OCI-LY1 (cell line): ENCODE results near the gene CAV3.

Source experiments
- H2AFZ ChIP-seq: fragments of 200-600 bp; sonication (generic), shearing (Covaris generic); 2 replicates; pipeline ENCODE4 v1.6.0; 2014; ENCODE audit warnings: antibody characterized with exemption, mild to moderate bottlenecking, low read length
- H3F3A ChIP-seq: fragments of 200-600 bp; sonication (generic), shearing (Covaris generic); 2 replicates; pipeline ENCODE4 v1.6.0; 2014; ENCODE audit warnings: mild to moderate bottlenecking, antibody characterized with exemption, low read length, moderate library complexity; ENCODE audit not compliant: insufficient read depth
- H3K27ac ChIP-seq: fragments of 200-600 bp; sonication (generic); 2 replicates; pipeline ENCODE4 v1.5.1; 2014; ENCODE audit warnings: low read length, mixed run types, mild to moderate bottlenecking, low read depth; ENCODE audit not compliant: poor library complexity, severe bottlenecking
- H3K27me3 ChIP-seq: fragments of 200-600 bp; sonication (generic); 2 replicates; pipeline ENCODE4 v1.6.0; 2014; ENCODE audit warnings: antibody characterized with exemption, mild to moderate bottlenecking, low read length, moderate library complexity; ENCODE audit not compliant: insufficient read depth
- H3K36me3 ChIP-seq: fragments of 200-600 bp; sonication (generic); 2 replicates; pipeline ENCODE4 v1.6.1; 2014; ENCODE audit warnings: mild to moderate bottlenecking, antibody characterized with exemption, low read length, moderate library complexity, mixed read lengths; ENCODE audit not compliant: insufficient read depth
- H3K4me1 ChIP-seq: fragments of 200-600 bp; sonication (generic); 2 replicates; pipeline ENCODE4 v1.5.1; 2014; ENCODE audit warnings: mild to moderate bottlenecking, low read length, moderate library complexity; ENCODE audit not compliant: insufficient read depth, severe bottlenecking
- H3K4me2 ChIP-seq: fragments of 200-600 bp; sonication (generic), shearing (Covaris generic); 2 replicates; pipeline ENCODE4 v1.6.1; 2014; ENCODE audit warnings: low read length
- H3K4me3 ChIP-seq: fragments of 200-600 bp; sonication (generic); 2 replicates; pipeline ENCODE4 v1.5.1; 2014; ENCODE audit warnings: low read length, low read depth, mild to moderate bottlenecking, mixed read lengths; ENCODE audit not compliant: poor library complexity, severe bottlenecking
- H3K79me2 ChIP-seq: fragments of 200-600 bp; shearing (Covaris generic); 2 replicates; pipeline ENCODE4 v1.6.1; 2016; ENCODE audit warnings: mixed run types, low read length, mixed read lengths; ENCODE audit not compliant: insufficient read depth
- H3K9ac ChIP-seq: fragments of 200-600 bp; sonication (generic), shearing (Covaris generic); 2 replicates; pipeline ENCODE4 v1.6.1; 2014; ENCODE audit warnings: mild to moderate bottlenecking, low read length, mixed read lengths
- H3K9me2 ChIP-seq: fragments of 200-600 bp; sonication (generic), shearing (Covaris generic); 2 replicates; pipeline ENCODE4 v1.6.1; 2014; ENCODE audit warnings: low read depth, mild to moderate bottlenecking, low read length, mixed read lengths
- H3K9me3 ChIP-seq: fragments of 200-600 bp; shearing (Covaris generic); 2 replicates; pipeline ENCODE4 v1.6.1; 2014; ENCODE audit warnings: low read length, mixed read lengths
- H4K20me1 ChIP-seq: fragments of 200-600 bp; sonication (generic), shearing (Covaris generic); 2 replicates; pipeline ENCODE4 v1.6.0; 2016; ENCODE audit warnings: mild to moderate bottlenecking, low read length; ENCODE audit not compliant: insufficient read depth
- EZH2 ChIP-seq: fragments of 200-600 bp; sonication (generic), shearing (Covaris generic); IDR thresholded peaks from 2 replicates; pipeline ENCODE4 v1.8.0; 2017; ENCODE audit warnings: borderline replicate concordance, mixed run types, mild to moderate bottlenecking, antibody characterized with exemption, low read length, moderate library complexity, mixed read lengths
- TF ChIP-seq, protein P1 (sequence below): fragments of 200-600 bp; sonication (generic), shearing (Covaris generic); IDR thresholded peaks from 2 replicates; pipeline ENCODE4 v1.5.1; 2017; ENCODE audit warnings: mild to moderate bottlenecking, antibody characterized with exemption, low read length, moderate library complexity, mixed read lengths

Gene CAV3

DNA sequence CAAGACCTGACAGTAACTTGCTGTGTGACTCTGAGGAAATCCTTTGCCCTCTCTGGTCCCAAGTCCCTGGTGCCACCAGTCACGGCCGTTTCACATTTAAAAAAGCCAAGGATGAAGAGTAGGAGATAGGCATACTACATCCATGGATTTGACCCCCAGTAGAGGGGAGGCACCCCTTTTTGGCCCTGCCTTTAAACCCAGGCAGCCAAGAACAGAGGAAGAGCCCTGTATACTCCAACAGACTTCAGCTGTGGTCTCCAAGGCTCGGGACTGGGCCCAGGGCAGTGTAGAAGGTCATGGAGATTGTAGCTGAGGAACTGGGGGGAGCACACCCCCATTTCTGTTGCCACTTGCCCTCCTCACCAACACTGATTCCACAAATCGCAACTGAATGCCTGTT is 3.7 kb downstream of the CAV3 start:
- no peak overlapping the region for H3K4me3 ChIP-seq
- no peak overlapping the region for H3K9ac ChIP-seq
- TF ChIP-seq, protein P1, sequence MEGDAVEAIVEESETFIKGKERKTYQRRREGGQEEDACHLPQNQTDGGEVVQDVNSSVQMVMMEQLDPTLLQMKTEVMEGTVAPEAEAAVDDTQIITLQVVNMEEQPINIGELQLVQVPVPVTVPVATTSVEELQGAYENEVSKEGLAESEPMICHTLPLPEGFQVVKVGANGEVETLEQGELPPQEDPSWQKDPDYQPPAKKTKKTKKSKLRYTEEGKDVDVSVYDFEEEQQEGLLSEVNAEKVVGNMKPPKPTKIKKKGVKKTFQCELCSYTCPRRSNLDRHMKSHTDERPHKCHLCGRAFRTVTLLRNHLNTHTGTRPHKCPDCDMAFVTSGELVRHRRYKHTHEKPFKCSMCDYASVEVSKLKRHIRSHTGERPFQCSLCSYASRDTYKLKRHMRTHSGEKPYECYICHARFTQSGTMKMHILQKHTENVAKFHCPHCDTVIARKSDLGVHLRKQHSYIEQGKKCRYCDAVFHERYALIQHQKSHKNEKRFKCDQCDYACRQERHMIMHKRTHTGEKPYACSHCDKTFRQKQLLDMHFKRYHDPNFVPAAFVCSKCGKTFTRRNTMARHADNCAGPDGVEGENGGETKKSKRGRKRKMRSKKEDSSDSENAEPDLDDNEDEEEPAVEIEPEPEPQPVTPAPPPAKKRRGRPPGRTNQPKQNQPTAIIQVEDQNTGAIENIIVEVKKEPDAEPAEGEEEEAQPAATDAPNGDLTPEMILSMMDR: no peak
- TF ChIP-seq EZH2: no peak
- H3K27me3 ChIP-seq: peaks cover 5% of the 10 kb centered on the region; the same call in 1 of the 2 replicates
- no peak overlapping the region for H3K4me2 ChIP-seq
- no peaks in the 10 kb centered on the region for H3K79me2 ChIP-seq
- no peaks in the 10 kb centered on the region for H4K20me1 ChIP-seq
- H3K9me2 ChIP-seq: no peaks in the 10 kb centered on the region
- no peaks in the 10 kb centered on the region for H3F3A ChIP-seq
- no peak overlapping the region for H2AFZ ChIP-seq
- no peaks in the 10 kb centered on the region for H3K36me3 ChIP-seq
- no peaks in the 10 kb centered on the region for H3K9me3 ChIP-seq
- H3K4me1 ChIP-seq: no peaks in the 10 kb centered on the region
- no peak overlapping the region for H3K27ac ChIP-seq

- Histone ChIP-seq H3K27ac (no peak overlapping the region), H3K9me3 (no peaks in the 10 kb centered on the region), H2AFZ (no peak overlapping the region), H3K4me2 (no peak overlapping the region), H3K9ac (no peak overlapping the region), H3K9me2 (no peaks in the 10 kb centered on the region), H4K20me1 (no peaks in the 10 kb centered on the region), H3K4me1 (no peaks in the 10 kb centered on the region), H3K79me2 (no peaks in the 10 kb centered on the region), H3K4me3 (no peak overlapping the region), H3K27me3 (peaks cover 5% of the 10 kb centered on the region; the same call in 1 of the 2 replicates), H3F3A (no peaks in the 10 kb centered on the region), H3K36me3 (no peaks in the 10 kb centered on the region)
- TF ChIP-seq EZH2: no peak
- TF ChIP-seq, protein P1: no peak
These were observed 4.2 kb downstream of the CAV3 start for GRCh38 chr3:8737823-8738222.

GRCh38 chr3:8738639-8739038 is 5.0 kb downstream of the CAV3 start:
- TF ChIP-seq, protein P1: no peak
- no peak for TF ChIP-seq EZH2
- H4K20me1 ChIP-seq: no peaks in the 10 kb centered on the region
- H3K79me2 ChIP-seq: no peaks in the 10 kb centered on the region
- H3K4me1 ChIP-seq: no peaks in the 10 kb centered on the region
- no peak overlapping the region for H3K4me2 ChIP-seq
- H2AFZ ChIP-seq: no peak overlapping the region
- H3K9me2 ChIP-seq: no peaks in the 10 kb centered on the region
- H3K9me3 ChIP-seq: no peaks in the 10 kb centered on the region
- H3K9ac ChIP-seq: no peak overlapping the region
- peaks cover 5% of the 10 kb centered on the region; the same call in 1 of the 2 replicates for H3K27me3 ChIP-seq
- H3K4me3 ChIP-seq: no peak overlapping the region
- H3K36me3 ChIP-seq: no peaks in the 10 kb centered on the region
- H3K27ac ChIP-seq: no peak overlapping the region
- H3F3A ChIP-seq: no peaks in the 10 kb centered on the region
